Measurements from ENCODE around the gene ZNF816.
"Not testable (repeated sequence)": the region's sequence is repeated elsewhere in the genome, so short reads cannot be mapped to it uniquely, and the experiment has no call there.

Gene ZNF816

DNA sequence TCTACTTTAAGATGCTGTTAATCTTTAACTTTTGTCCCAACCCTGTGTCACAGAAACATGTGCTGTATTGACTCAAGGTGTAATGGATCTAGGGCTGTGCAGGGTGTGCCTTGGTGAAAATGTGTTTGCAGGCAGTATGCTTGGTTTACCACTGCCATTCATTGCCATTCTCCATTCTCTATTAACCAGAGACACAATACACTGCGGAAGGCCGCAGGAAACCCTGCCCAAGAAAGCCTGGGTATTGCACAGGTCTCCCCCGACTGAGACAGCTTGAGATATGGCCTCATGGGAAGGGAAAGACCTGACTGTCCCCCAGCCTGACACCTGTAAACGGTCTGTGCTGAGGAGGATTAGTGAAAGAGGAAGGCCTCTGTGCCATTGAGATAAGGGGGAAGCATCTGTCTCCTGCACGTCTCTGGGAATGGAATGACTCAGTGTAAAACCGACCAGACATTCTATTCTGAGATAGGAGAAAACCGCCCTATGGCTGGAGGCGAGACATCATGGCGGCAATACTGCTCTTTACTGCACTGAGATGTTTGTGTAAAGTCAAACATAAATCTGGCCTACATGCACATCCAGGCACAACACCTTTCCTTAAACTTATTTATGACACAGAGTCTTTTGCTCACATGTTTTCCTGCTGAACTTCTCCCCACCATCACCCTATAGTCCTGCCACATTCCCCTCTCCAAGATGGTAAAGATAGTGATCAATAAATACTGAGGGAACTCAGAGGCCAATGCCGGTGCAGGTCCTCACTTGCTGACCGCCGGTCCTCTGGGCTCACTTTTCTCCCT lies 26.3 kb downstream of the ZNF816 start:
- H3K9ac ChIP-seq (ENCODE audit: low read depth in 1 of 2, low read length in 2 of 2): peak overlapping the region in 1 of 2 donors; percentile 72
- H3K27ac ChIP-seq (ENCODE audit: low read depth in 2 of 2, low read length in 2 of 2): peak overlapping the region; percentile 86 to 94
- peak overlapping the region; percentile 19 to 52 for H3K4me3 ChIP-seq (ENCODE audit: low read length in 2 of 2)
- H3K27me3 ChIP-seq (ENCODE audit: control insufficient read depth in 2 of 2, insufficient read depth in 2 of 2, low read length in 2 of 2): no peaks in the 10 kb centered on the region
- peaks cover 33 to 50% of the 10 kb centered on the region in 2 donors for H3K4me1 ChIP-seq (ENCODE audit: control insufficient read depth in 2 of 2, insufficient read depth in 2 of 2, low read length in 2 of 2)
- H3K36me3 ChIP-seq (ENCODE audit: control insufficient read depth in 2 of 2, insufficient read depth in 2 of 2, low read length in 2 of 2): peaks cover 4 to 7% of the 10 kb centered on the region in 2 donors
- no peaks in the 10 kb centered on the region for H3K9me3 ChIP-seq (ENCODE audit: control insufficient read depth in 2 of 2, low read length in 2 of 2)

DNA sequence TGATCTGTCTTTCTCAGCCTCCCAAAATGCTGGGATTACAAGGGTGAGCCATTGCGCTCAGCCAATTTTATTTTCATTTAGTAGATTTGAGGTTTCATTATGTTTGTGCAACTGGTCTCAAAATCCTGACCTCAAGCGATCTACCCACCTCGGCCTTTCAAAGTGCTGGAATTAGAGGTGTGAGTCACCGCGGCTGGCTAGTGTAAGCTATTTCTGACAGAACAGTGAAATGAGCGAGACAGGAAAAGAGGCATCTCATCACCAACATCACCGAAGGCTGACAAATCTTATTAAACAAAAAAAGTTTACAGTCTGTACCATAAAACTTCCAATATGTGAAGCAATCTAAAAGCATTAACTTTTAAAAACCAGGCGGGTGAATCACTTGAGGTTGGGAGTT lies 27.2 kb downstream of the ZNF816 start:
- H3K27me3 ChIP-seq (ENCODE audit: control insufficient read depth in 2 of 2, insufficient read depth in 2 of 2, low read length in 2 of 2): no peaks in the 10 kb centered on the region
- H3K4me1 ChIP-seq (ENCODE audit: control insufficient read depth in 2 of 2, insufficient read depth in 2 of 2, low read length in 2 of 2): peaks cover 33 to 48% of the 10 kb centered on the region in 2 donors
- H3K27ac ChIP-seq (ENCODE audit: low read depth in 2 of 2, low read length in 2 of 2): peak overlapping the region; percentile 86 to 94
- H3K9me3 ChIP-seq (ENCODE audit: control insufficient read depth in 2 of 2, low read length in 2 of 2): no peaks in the 10 kb centered on the region
- peak overlapping the region; percentile 52 to 72 for H3K9ac ChIP-seq (ENCODE audit: low read depth in 1 of 2, low read length in 2 of 2)
- peak overlapping the region; percentile 33 to 52 for H3K4me3 ChIP-seq (ENCODE audit: low read length in 2 of 2)
- peaks cover 4 to 7% of the 10 kb centered on the region in 2 donors for H3K36me3 ChIP-seq (ENCODE audit: control insufficient read depth in 2 of 2, insufficient read depth in 2 of 2, low read length in 2 of 2)

DNA sequence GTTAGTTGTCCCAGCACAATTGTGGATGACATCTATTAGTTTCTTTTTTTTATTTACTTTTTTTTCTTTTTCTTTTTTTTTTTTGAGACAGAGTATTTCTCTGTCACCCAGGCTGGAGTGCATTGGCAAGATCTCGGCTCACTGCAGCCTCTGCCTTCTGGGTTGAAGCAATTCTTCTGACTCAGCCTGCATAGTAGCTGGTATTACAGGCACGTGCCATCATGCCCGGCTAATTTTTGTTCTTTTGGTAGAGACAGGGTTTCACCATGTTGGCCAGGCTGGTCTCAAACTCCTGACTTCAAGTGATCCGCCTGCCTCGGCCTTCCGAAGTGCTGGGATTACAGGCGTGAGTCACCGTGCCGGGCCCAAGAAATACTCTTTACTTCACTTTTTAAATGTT lies 38.0 kb downstream of the ZNF816 start:
- peak overlapping the region in 1 of 2 donors; percentile 37 for H3K27ac ChIP-seq (ENCODE audit: low read depth in 2 of 2, low read length in 2 of 2)
- H3K36me3 ChIP-seq (ENCODE audit: control insufficient read depth in 2 of 2, insufficient read depth in 2 of 2, low read length in 2 of 2): peaks cover 13% of the 10 kb centered on the region in 2 donors
- not testable (repeated sequence) for H3K9me3 ChIP-seq (ENCODE audit: control insufficient read depth in 2 of 2, low read length in 2 of 2); H3K9ac ChIP-seq (ENCODE audit: low read depth in 1 of 2, low read length in 2 of 2); H3K27me3 ChIP-seq (ENCODE audit: control insufficient read depth in 2 of 2, insufficient read depth in 2 of 2, low read length in 2 of 2); H3K4me3 ChIP-seq (ENCODE audit: low read length in 2 of 2)
- H3K4me1 ChIP-seq (ENCODE audit: control insufficient read depth in 2 of 2, insufficient read depth in 2 of 2, low read length in 2 of 2): peaks cover 2 to 15% of the 10 kb centered on the region in 2 donors

DNA sequence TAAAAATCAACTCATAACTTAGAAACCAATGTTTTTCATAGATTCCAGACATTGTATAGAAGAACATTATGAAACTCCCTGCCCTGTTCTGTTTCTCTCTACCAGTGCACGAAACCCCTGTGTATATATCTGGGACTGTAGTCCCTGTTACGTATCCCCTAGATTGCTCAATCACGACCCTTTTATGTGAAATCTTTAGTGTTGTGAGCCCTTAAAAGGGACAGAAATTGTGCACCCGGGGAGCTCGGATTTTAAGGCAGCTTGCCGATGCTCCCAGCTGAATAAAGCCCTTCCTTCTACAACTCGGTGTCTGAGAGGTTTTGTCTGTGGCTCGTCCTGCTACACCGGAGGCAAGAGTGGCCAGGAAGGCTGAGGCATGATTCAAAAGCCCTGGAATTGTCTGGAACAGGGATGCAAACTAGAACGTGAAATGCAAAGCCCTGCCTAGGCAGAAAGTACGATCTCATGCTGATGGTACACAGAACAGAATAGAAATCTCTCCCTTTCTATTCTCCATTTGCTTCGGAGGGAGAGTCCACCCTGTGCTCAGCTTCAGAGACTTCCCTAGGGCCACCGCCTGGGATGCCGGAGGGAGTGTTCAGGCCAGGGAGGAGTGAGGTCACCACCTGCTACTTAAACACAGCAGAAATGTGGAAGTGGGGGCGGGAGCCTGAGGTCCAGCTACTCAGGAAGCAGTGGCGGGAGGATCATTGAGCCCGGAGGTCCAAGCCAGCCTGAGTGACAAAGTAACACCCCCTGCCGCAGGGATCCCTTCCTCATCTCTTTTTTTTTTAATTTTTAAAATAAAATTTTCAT lies 38.7 kb downstream of the ZNF816 start:
- H3K27me3 ChIP-seq (ENCODE audit: control insufficient read depth in 2 of 2, insufficient read depth in 2 of 2, low read length in 2 of 2): no peaks in the 10 kb centered on the region
- no peaks in the 10 kb centered on the region for H3K9me3 ChIP-seq (ENCODE audit: control insufficient read depth in 2 of 2, low read length in 2 of 2)
- peaks cover 2 to 15% of the 10 kb centered on the region in 2 donors for H3K4me1 ChIP-seq (ENCODE audit: control insufficient read depth in 2 of 2, insufficient read depth in 2 of 2, low read length in 2 of 2)
- peak overlapping the region; percentile 78 to 98 for H3K4me3 ChIP-seq (ENCODE audit: low read length in 2 of 2)
- peak overlapping the region; percentile 92 to 97 for H3K27ac ChIP-seq (ENCODE audit: low read depth in 2 of 2, low read length in 2 of 2)
- peaks cover 8 to 10% of the 10 kb centered on the region in 2 donors for H3K36me3 ChIP-seq (ENCODE audit: control insufficient read depth in 2 of 2, insufficient read depth in 2 of 2, low read length in 2 of 2)
- peak overlapping the region; percentile 68 to 78 for H3K9ac ChIP-seq (ENCODE audit: low read depth in 1 of 2, low read length in 2 of 2)

DNA sequence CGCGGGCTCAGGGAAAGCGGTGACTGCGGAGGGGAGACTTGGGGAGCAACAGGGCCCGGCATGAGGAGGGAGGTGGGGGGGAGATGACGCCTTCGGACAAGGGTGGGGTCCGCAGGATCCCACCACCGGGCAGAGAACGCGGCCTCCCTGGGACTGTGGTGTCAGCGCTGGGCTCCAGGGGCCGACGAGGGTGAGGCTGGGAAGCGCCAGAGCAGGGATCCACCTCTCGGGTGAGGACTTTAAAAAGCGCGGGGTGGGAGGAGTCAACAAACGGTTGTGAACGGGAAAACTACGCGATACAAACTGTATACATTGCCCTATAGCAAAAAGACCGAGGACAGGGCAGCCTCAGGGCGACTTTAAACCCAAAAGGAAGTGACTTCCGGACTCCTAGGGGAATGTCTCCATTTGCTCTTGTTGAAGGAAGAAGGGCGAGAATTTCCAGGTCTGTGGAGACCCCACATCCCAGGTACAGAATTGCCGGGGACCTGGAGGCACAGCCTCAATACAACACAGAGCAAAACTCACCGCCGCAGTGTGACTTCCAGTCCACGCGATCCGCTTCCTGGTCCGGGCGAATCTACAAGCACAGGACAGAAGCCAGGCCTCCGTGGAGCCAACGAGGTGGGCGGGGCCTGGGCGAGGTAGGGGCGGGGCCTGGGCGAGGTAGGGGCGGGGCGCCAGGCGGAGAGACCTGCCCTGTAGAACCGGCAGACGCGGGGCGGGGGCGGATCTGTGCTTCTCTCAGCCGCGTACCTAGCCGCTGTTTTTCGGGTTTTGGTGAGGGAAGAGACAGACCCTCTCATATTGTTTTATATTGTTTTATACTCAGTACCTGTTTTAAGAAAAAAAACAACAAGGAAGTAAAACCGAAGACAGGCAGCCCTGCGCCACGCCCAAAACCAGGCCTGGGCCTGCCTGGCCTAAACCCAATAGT lies 39.6 kb downstream of the ZNF816 start, which contains the start of gene ZNF888:
ZNF888 (minus strand) TSS at position 588 of the 937 bp plus-strand sequence. CDS start 5,555 bp downstream, outside the sequence.
- Histone ChIP-seq H3K9me3 (ENCODE audit: control insufficient read depth in 2 of 2, low read length in 2 of 2) (no peaks in the 10 kb centered on the region), H3K36me3 (ENCODE audit: control insufficient read depth in 2 of 2, insufficient read depth in 2 of 2, low read length in 2 of 2) (peaks cover under 1 to 2% of the 10 kb centered on the region in 2 donors), H3K4me3 (ENCODE audit: low read length in 2 of 2) (peak within 1 kb of the TSS; percentile 78 to 98), H3K27me3 (ENCODE audit: control insufficient read depth in 2 of 2, insufficient read depth in 2 of 2, low read length in 2 of 2) (no peaks in the 10 kb centered on the region), H3K27ac (ENCODE audit: low read depth in 2 of 2, low read length in 2 of 2) (peak within 1 kb of the TSS; percentile 92 to 97), H3K9ac (ENCODE audit: low read depth in 1 of 2, low read length in 2 of 2) (peak within 1 kb of the TSS; percentile 85 to 99), H3K4me1 (ENCODE audit: control insufficient read depth in 2 of 2, insufficient read depth in 2 of 2, low read length in 2 of 2) (peaks cover 2 to 15% of the 10 kb centered on the region in 2 donors)

DNA sequence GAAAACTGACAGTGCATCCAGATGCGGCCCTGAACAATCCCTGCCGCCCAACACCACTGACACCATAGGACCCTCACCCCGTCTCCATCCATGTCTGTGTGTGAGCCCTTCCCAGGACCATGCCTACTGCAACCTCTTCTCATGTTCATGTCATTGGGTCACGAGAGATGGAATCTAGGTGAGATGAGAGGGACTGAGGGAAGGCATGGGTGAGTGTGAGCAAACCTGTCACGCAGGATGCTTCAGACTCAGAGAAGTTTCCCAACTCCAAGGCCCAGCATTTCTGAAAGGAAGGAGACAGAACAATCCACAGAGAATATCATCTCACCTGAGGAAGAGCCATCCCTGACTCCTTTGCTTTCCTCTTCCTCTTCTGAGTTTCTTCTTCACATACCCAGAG lies 45.1 kb downstream of the ZNF816 start:
- Histone ChIP-seq H3K27me3 (ENCODE audit: control insufficient read depth in 2 of 2, insufficient read depth in 2 of 2, low read length in 2 of 2) (no peaks in the 10 kb centered on the region), H3K4me3 (ENCODE audit: low read length in 2 of 2) (no peak overlapping the region), H3K27ac (ENCODE audit: low read depth in 2 of 2, low read length in 2 of 2) (no peak overlapping the region), H3K4me1 (ENCODE audit: control insufficient read depth in 2 of 2, insufficient read depth in 2 of 2, low read length in 2 of 2) (peaks cover 0 to 3% of the 10 kb centered on the region in 2 donors), H3K36me3 (ENCODE audit: control insufficient read depth in 2 of 2, insufficient read depth in 2 of 2, low read length in 2 of 2) (peaks cover 17 to 32% of the 10 kb centered on the region in 2 donors), H3K9ac (ENCODE audit: low read depth in 1 of 2, low read length in 2 of 2) (no peak overlapping the region), H3K9me3 (ENCODE audit: control insufficient read depth in 2 of 2, low read length in 2 of 2) (no peaks in the 10 kb centered on the region)

DNA sequence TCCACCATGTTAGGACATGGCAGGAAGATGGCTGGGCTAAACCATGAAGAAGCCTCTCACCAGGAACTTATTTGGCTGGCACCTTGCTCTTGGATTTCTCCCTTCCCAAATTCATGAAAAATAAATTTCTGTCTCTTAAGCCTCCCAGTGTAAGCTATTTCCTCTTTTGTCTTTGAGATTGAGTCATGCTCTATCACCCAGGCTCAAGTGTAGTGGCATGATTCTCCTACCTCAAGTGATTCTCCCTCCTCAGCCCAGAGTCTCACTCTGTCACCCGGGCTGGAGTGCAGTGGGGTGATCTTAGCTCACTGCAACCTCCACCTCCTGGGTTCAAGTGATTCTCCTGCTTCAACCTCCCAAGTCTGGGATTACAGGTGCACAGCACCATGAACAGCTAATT lies 52.0 kb downstream of the ZNF816 start:
- Histone ChIP-seq H3K9me3 (ENCODE audit: control insufficient read depth in 2 of 2, low read length in 2 of 2) (peaks cover 3 to 9% of the 10 kb centered on the region in 2 donors), H3K9ac (ENCODE audit: low read depth in 1 of 2, low read length in 2 of 2) (no peak overlapping the region), H3K36me3 (ENCODE audit: control insufficient read depth in 2 of 2, insufficient read depth in 2 of 2, low read length in 2 of 2) (peaks cover 41 to 52% of the 10 kb centered on the region in 2 donors), H3K4me1 (ENCODE audit: control insufficient read depth in 2 of 2, insufficient read depth in 2 of 2, low read length in 2 of 2) (no peaks in the 10 kb centered on the region), H3K27me3 (ENCODE audit: control insufficient read depth in 2 of 2, insufficient read depth in 2 of 2, low read length in 2 of 2) (no peaks in the 10 kb centered on the region), H3K27ac (ENCODE audit: low read depth in 2 of 2, low read length in 2 of 2) (no peak overlapping the region), H3K4me3 (ENCODE audit: low read length in 2 of 2) (no peak overlapping the region)

DNA sequence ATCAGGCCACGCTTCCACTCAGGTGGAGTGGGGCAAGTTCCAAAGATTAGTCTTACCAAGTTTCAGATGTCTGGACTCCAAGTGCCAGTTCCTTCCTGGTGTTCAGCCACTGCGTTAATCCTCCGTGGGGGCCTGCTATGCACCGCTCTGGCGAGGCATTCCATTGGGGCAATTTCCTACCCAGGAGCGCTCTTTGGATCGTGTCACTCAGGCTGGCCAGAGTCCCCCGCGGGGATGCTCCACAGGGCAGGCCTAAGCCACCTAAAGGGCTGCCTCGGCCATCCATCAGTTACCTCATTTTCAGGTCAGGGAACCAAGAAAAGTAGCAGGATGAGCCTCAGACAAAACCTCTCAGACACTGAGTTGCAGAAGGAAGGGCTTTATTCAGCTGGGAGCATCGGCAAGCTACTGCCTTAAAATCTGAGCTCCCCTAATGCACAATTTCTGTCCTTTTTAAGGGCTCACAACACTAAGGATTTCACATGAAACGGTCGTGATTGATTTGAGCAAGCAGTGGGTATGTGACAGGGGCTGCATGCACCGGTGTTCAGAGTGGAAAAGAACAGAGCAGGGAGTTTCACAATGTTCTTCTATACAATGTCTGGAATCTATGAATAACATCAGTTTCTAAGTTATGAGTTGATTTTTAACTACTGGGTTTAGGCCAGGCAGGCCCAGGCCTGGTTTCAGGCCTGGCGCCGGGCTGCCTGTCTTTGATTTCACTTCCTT lies 58.5 kb downstream of the ZNF816 start:
- H3K4me3 ChIP-seq (ENCODE audit: low read length in 2 of 2); H3K27me3 ChIP-seq (ENCODE audit: control insufficient read depth in 2 of 2, insufficient read depth in 2 of 2, low read length in 2 of 2); H3K4me1 ChIP-seq (ENCODE audit: control insufficient read depth in 2 of 2, insufficient read depth in 2 of 2, low read length in 2 of 2); H3K9ac ChIP-seq (ENCODE audit: low read depth in 1 of 2, low read length in 2 of 2); H3K27ac ChIP-seq (ENCODE audit: low read depth in 2 of 2, low read length in 2 of 2); H3K9me3 ChIP-seq (ENCODE audit: control insufficient read depth in 2 of 2, low read length in 2 of 2): not testable (repeated sequence)
- H3K36me3 ChIP-seq (ENCODE audit: control insufficient read depth in 2 of 2, insufficient read depth in 2 of 2, low read length in 2 of 2): peaks cover 24 to 29% of the 10 kb centered on the region in 2 donors

DNA sequence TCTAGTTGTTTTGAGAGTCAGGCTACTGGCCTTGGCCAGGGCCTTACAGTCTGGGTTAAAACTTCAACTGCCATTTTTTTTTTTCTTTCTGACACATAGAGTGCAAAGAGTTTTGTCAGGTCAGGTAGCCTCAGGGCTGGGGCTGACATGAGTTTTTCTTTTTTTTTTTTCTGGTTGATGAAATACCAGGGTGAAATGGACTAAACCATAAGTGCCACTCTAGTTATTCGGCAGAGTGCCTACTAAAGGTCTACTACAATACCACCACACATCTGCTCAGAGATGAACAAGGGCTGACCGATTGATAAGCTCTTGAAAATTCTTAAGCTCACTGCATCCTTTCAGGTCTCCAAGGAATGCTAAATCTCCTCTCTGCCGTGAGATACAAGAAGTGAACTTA lies 60.8 kb downstream of the ZNF816 start:
- H3K9ac ChIP-seq (ENCODE audit: low read depth in 1 of 2, low read length in 2 of 2): no peak overlapping the region

More for the DNA sequence above, 60.8 kb downstream of the ZNF816 start:
- Histone ChIP-seq H3K36me3 (ENCODE audit: control insufficient read depth in 2 of 2, insufficient read depth in 2 of 2, low read length in 2 of 2) (peaks cover 8 to 10% of the 10 kb centered on the region in 2 donors), H3K9me3 (ENCODE audit: control insufficient read depth in 2 of 2, low read length in 2 of 2) (peaks cover 0 to 9% of the 10 kb centered on the region in 2 donors), H3K27ac (ENCODE audit: low read depth in 2 of 2, low read length in 2 of 2) (no peak overlapping the region), H3K4me3 (ENCODE audit: low read length in 2 of 2) (no peak overlapping the region), H3K4me1 (ENCODE audit: control insufficient read depth in 2 of 2, insufficient read depth in 2 of 2, low read length in 2 of 2) (peaks cover 3% of the 10 kb centered on the region in 2 donors), H3K27me3 (ENCODE audit: control insufficient read depth in 2 of 2, insufficient read depth in 2 of 2, low read length in 2 of 2) (no peaks in the 10 kb centered on the region)
